Parathyroid adenoma (tissue), 2 donors: ENCODE measurements around the gene DUSP9.
A peak's percentile ranks its signal among the peaks of the same experiment; 100 is the strongest.

ENCODE experiments used
- H2AFZ ChIP-seq: fragments of 300-600 bp; sonication (generic); one replicate; pipeline ENCODE4 v1.7.0; 2017; ENCODE audit warnings: antibody characterized with exemption, mild to moderate bottlenecking
- H3K27ac ChIP-seq: fragments of 300-600 bp; sonication (generic); one replicate; pipeline ENCODE4 v1.7.0; 2017
- H3K27me3 ChIP-seq: fragments of 300-600 bp; sonication (generic); one replicate; pipeline ENCODE4 v1.7.0; 2017; ENCODE audit warnings: low read length; ENCODE audit not compliant: control insufficient read depth, insufficient read depth
- H3K36me3 ChIP-seq: fragments of 300-600 bp; sonication (generic); one replicate; pipeline ENCODE4 v1.7.0; 2017; ENCODE audit warnings: low read length; ENCODE audit not compliant: control insufficient read depth, insufficient read depth
- H3K4me1 ChIP-seq: fragments of 300-600 bp; sonication (generic); one replicate; pipeline ENCODE4 v1.7.0; 2017; ENCODE audit warnings: control low read depth
- H3K4me2 ChIP-seq: fragments of 300-600 bp; sonication (generic); one replicate; pipeline ENCODE4 v1.7.0; 2017; ENCODE audit warnings: low read length
- H3K4me3 ChIP-seq: fragments of 300-600 bp; sonication (generic); one replicate; pipeline ENCODE4 v1.7.0; 2017; ENCODE audit warnings: low read depth, low read length
- H3K79me2 ChIP-seq: fragments of 300-600 bp; sonication (generic); one replicate; pipeline ENCODE4 v1.7.0; 2017; ENCODE audit warnings: control low read depth
- H3K9ac ChIP-seq: fragments of 300-600 bp; sonication (generic); one replicate; pipeline ENCODE4 v1.7.0; 2017; ENCODE audit warnings: mild to moderate bottlenecking
- H3K9me3 ChIP-seq: fragments of 300-600 bp; sonication (generic); one replicate; pipeline ENCODE4 v1.7.0; 2017; ENCODE audit warnings: low read length; ENCODE audit not compliant: control insufficient read depth
- TF ChIP-seq, protein P1 (sequence below): fragments of 300-600 bp; sonication (generic); IDR thresholded peaks from one replicate; pipeline ENCODE4 v1.7.0; 2017; ENCODE audit warnings: antibody characterized with exemption, mild to moderate bottlenecking
- donor health status: primary hyperparathyroidism.

Gene DUSP9, protein sequence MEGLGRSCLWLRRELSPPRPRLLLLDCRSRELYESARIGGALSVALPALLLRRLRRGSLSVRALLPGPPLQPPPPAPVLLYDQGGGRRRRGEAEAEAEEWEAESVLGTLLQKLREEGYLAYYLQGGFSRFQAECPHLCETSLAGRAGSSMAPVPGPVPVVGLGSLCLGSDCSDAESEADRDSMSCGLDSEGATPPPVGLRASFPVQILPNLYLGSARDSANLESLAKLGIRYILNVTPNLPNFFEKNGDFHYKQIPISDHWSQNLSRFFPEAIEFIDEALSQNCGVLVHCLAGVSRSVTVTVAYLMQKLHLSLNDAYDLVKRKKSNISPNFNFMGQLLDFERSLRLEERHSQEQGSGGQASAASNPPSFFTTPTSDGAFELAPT

DNA sequence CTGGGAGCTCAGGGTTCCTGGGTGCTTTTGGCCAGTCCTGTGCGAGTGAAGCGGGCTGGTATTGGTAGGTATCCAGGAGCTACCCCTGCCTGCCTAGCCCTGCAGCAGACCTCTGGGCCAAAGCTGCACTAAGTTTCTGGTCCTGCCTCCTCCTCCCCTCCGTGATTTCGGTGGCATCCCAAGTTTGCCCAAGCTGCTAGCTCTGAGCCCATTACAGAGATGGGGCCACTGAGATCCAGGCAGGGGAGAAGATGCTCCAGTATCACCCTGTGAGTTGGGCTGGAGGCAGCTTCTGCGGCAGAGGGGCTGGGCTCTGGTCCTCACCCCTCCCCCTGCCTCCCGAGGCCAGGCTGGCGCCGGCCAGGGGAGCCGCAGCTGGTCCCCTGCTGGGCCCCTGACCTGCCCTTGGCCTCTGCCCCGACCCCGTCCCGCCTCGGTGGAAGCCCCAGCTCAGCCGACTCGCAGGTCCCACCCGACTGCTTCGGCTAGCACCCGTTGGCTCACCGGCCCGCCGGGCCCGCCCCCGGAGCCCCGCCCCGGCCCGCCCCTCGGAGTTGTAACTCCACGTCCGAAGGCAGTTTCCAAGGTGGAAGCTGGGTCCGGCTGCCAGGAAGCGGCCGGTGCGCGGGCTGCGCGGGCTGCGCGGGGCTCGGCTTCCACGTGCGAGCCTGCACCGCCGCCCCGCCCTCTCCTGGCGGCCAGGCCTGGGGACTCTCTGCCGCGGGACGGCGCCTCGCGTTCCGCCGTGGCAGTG, at the start of gene DUSP9:
Gene DUSP9, plus strand, starts transcription at position 584 of the 754 bp plus-strand sequence. CDS start 751 bp downstream, outside the sequence.
- Histone ChIP-seq H3K79me2 (no peaks in the 10 kb centered on the region), H3K9ac (no peak within 1 kb of the TSS), H3K36me3 (no peaks in the 10 kb centered on the region), H3K27me3 (no peaks in the 10 kb centered on the region), H2AFZ (no peak within 1 kb of the TSS), H3K4me2 (no peak within 1 kb of the TSS), H3K9me3 (no peaks in the 10 kb centered on the region), H3K4me3 (no peak within 1 kb of the TSS), H3K4me1 (no peaks in the 10 kb centered on the region), H3K27ac (no peak within 1 kb of the TSS)
- TF ChIP-seq, protein P1, sequence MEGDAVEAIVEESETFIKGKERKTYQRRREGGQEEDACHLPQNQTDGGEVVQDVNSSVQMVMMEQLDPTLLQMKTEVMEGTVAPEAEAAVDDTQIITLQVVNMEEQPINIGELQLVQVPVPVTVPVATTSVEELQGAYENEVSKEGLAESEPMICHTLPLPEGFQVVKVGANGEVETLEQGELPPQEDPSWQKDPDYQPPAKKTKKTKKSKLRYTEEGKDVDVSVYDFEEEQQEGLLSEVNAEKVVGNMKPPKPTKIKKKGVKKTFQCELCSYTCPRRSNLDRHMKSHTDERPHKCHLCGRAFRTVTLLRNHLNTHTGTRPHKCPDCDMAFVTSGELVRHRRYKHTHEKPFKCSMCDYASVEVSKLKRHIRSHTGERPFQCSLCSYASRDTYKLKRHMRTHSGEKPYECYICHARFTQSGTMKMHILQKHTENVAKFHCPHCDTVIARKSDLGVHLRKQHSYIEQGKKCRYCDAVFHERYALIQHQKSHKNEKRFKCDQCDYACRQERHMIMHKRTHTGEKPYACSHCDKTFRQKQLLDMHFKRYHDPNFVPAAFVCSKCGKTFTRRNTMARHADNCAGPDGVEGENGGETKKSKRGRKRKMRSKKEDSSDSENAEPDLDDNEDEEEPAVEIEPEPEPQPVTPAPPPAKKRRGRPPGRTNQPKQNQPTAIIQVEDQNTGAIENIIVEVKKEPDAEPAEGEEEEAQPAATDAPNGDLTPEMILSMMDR: no peak

DNA sequence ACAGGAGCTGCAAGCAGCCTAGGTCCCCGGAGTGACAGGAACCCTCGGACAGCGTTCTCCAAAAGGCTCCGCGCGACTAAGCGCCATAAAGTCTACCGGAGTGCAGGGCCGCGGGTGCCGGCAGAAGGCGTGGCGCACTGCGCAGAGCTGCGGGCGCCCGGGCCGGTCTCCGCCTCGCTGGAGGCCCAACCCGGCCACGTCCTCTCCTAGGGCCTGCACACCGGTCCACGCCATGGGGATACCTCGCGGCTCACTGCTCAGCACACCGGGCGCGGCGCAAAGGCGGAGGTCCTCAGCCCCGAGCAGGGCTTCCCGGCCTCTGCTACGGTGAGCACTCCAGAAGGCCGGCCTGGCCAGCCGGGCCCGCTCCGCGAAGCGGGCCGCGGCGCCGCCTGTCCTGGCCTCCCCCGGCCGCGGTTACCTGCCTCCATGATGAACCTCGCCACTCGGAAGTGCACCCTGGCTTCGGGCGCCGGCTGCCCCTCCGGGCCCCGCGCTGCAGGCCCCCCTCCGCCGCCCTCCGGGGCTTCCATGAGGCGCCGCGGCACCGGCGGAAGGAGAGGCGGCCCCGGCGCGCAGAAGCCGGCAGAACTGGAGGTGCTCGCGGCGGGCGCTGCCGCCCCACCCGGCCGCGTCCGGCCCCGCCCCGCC, 48.3 kb upstream of the DUSP9 start, which contains the start of gene CCNQ:
Gene CCNQ, minus strand, starts transcription at position 599 of the 651 bp plus-strand sequence. Its CDS starts 66 bp downstream, at position 533.
- Histone ChIP-seq H3K79me2 (peaks cover 4% of the 10 kb centered on the region), H3K4me1 (no peaks in the 10 kb centered on the region), H3K9ac (no peak within 1 kb of the TSS), H3K4me3 (peak within 1 kb of the TSS; percentile 66), H3K9me3 (no peaks in the 10 kb centered on the region), H3K4me2 (peak within 1 kb of the TSS; percentile 75), H3K36me3 (no peaks in the 10 kb centered on the region), H2AFZ (peak within 1 kb of the TSS; percentile 66), H3K27ac (peak within 1 kb of the TSS; percentile 32), H3K27me3 (no peaks in the 10 kb centered on the region)
- TF ChIP-seq, protein P1: no peak

DNA sequence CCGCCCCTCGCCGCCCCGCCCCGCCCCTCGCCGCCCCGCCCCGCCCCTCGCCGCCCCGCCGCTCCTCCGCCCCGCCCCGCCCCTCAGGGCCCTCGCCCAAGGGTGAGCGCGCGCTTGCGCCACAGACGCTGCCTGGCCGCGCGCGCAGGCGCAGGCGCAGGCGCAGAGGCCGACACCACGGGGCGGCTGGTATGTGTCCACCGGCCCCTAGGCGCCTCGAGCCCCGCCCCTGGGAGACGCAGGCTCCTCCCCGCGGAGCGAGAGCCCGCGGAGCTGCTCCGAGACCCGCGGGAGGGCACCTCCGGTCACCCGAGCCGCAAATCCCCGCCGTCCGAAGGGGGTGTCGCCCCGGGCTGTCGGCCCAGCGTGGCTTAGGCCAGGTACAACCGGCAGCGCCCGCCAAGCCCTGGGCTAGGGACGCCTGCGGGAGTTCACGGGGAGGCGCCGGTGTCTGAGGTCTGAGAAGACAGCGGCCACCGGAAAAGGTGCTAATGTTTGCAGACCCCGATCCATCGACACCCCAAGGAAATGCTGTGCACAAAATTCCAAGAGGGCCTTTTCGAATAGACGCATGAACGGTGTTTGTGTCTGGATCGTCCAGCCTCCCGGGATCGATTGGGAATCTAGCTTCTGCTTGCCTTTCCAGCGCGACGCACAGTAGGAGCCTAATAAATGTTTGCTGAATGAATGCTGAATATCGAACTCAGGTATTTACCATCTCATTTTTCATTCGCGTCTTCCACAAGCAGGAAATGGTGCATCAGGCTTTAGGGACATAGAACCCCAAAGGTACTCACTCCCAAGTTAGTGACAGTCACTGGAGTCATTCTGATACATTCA, 47.6 kb upstream of the DUSP9 start:
- Histone ChIP-seq H3K9ac (no peak overlapping the region), H3K36me3 (no peaks in the 10 kb centered on the region), H3K4me1 (no peaks in the 10 kb centered on the region), H3K9me3 (no peaks in the 10 kb centered on the region), H3K79me2 (peaks cover 4% of the 10 kb centered on the region), H3K4me2 (peak overlapping the region; percentile 75), H3K27ac (no peak overlapping the region), H3K4me3 (peak overlapping the region; percentile 66), H2AFZ (peak overlapping the region; percentile 66), H3K27me3 (no peaks in the 10 kb centered on the region)
- TF ChIP-seq, protein P1: no peak

DNA sequence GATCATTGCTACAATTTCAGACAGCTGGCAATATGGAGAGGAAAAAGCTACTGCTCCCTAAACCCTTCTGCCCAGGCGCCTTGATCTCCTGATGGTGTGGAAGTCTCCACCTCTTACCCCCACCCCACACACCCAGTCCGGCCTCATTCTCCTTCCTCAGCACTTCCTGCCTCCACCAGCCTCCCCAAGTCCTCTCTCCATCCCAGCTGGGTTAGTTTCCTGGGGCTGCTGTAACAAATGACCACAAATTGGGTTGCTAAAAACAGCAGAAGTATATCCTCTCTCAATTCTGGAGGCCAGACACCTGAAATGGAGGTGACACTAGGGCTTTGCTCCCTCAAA, 47.0 kb upstream of the DUSP9 start:
- H3K4me2 ChIP-seq: peak overlapping the region; percentile 75
- H3K79me2 ChIP-seq: peaks cover 4% of the 10 kb centered on the region
- no peak overlapping the region for H3K9ac ChIP-seq
- TF ChIP-seq, protein P1: no peak
- H3K4me3 ChIP-seq: peak overlapping the region; percentile 66
- peak overlapping the region; percentile 66 for H2AFZ ChIP-seq
- H3K36me3 ChIP-seq: no peaks in the 10 kb centered on the region
- no peaks in the 10 kb centered on the region for H3K9me3 ChIP-seq
- H3K27ac ChIP-seq: no peak overlapping the region
- no peaks in the 10 kb centered on the region for H3K27me3 ChIP-seq
- no peaks in the 10 kb centered on the region for H3K4me1 ChIP-seq
